HepG2 (cell line): Measurements from ENCODE around the gene KIF22. TPM values are rescaled to one million over a fixed set of nuclear protein-coding genes. Genes with fewer than 3 reads are reported as not detected.

Experiments used
- ELF4 ChIP-seq: sonication (generic); formaldehyde crosslinking; IDR thresholded peaks from 2 replicates; pipeline ENCODE4 v1.5.0; 2020; ENCODE audit warnings: missing genetic modification reagents, mild to moderate bottlenecking, moderate library complexity, borderline replicate concordance
- FOXO1 ChIP-seq: sonication (generic); formaldehyde crosslinking; IDR thresholded peaks from 2 replicates; pipeline ENCODE4 v1.4.0; 2020; ENCODE audit warnings: missing genetic modification reagents
- GABPA ChIP-seq, 2 experiments: IDR thresholded peaks; 2 replicates each; pipeline ENCODE4 v1.6.1; 2011 to 2016; ENCODE audit warnings: low read depth in 2 of 2, low read length in 1 of 2, missing biosample characterization in 1 of 2, missing genetic modification characterization in 1 of 2
- HMG20A ChIP-seq: IDR thresholded peaks from 2 replicates; pipeline ENCODE4 v1.6.1; 2016; ENCODE audit warnings: borderline replicate concordance
- HNRNPLL ChIP-seq: fragments of 200-400 bp; formaldehyde crosslinking; IDR thresholded peaks from 2 replicates; pipeline ENCODE4 v1.6.1; 2017; ENCODE audit warnings: mild to moderate bottlenecking, low read depth, low read length; ENCODE audit not compliant: poor library complexity, severe bottlenecking
- NFATC3 ChIP-seq: sonication (generic); formaldehyde crosslinking; IDR thresholded peaks from 2 replicates; pipeline ENCODE4 v1.5.1; 2020; ENCODE audit warnings: mild to moderate bottlenecking, missing genetic modification reagents
- RARA ChIP-seq: IDR thresholded peaks from 2 replicates; pipeline ENCODE4 v1.6.1; 2016; ENCODE audit warnings: missing genetic modification reagents, missing compliant biosample characterization
- SALL2 ChIP-seq: sonication (generic); formaldehyde crosslinking; IDR thresholded peaks from 2 replicates; pipeline ENCODE4 v1.8.1; 2023; ENCODE audit warnings: mild to moderate bottlenecking, missing genetic modification reagents, inconsistent platforms
- TMF1 ChIP-seq: sonication (generic); formaldehyde crosslinking; IDR thresholded peaks from 2 replicates; pipeline ENCODE4 v1.8.1; 2022; ENCODE audit warnings: low read depth, missing genetic modification reagents
- ZNF124 ChIP-seq: sonication (generic); formaldehyde crosslinking; IDR thresholded peaks from 2 replicates; pipeline ENCODE4 v1.4.0; 2020; ENCODE audit warnings: missing genetic modification reagents
- ZNF24 ChIP-seq: fragments of 450-650 bp; IDR thresholded peaks from 2 replicates; pipeline ENCODE4 v1.6.1; 2017; ENCODE audit warnings: antibody characterized with exemption, mild to moderate bottlenecking
- ZNF253 ChIP-seq: sonication (generic); formaldehyde crosslinking; IDR thresholded peaks from 2 replicates; pipeline ENCODE4 v1.8.0; 2022; ENCODE audit warnings: mild to moderate bottlenecking, missing genetic modification reagents, borderline replicate concordance
- ZNF333 ChIP-seq: sonication (generic); formaldehyde crosslinking; IDR thresholded peaks from 2 replicates; pipeline ENCODE4 v1.4.0; 2020; ENCODE audit warnings: mild to moderate bottlenecking, missing genetic modification reagents, borderline replicate concordance
- ZNF619 ChIP-seq: sonication (generic); formaldehyde crosslinking; IDR thresholded peaks from 2 replicates; pipeline ENCODE4 v1.4.0; 2020; ENCODE audit warnings: mild to moderate bottlenecking, missing genetic modification reagents
- ZNF709 ChIP-seq: sonication (generic); formaldehyde crosslinking; IDR thresholded peaks from 2 replicates; pipeline ENCODE4 v1.5.0; 2020; ENCODE audit warnings: mild to moderate bottlenecking, missing genetic modification reagents
- ZNF879 ChIP-seq: sonication (generic); formaldehyde crosslinking; IDR thresholded peaks from 2 replicates; pipeline ENCODE4 v1.8.1; 2023; ENCODE audit warnings: missing genetic modification reagents
- polyA plus RNA-seq, 8 experiments: library from polyadenylated mRNA; depleted of rRNA in 3 of 8; stranded (reverse) in 7 of 8; unstranded in 1 of 8; fragments of >200 nt; fragmentation: Illumina TruSeq in 4 of 8; extraction: Trizol in 4 of 8; gene quantifications; 2 replicates each; pipeline versions ENCODE4 v1.2.1 to v1.2.3, GENCODE V29; 2011 to 2016; ENCODE audit warnings: low read depth in 4 of 8, missing spikeins in 1 of 8, mixed read lengths in 1 of 8; ENCODE audit not compliant: insufficient read depth in 1 of 8
- total RNA-seq, 5 experiments: library from RNA; depleted of rRNA; stranded (reverse); fragments of >200 nt; fragmentation: Illumina TruSeq; extraction: Trizol; gene quantifications; 2 replicates each; pipeline ENCODE4 v1.2.3, GENCODE V29; 2016; ENCODE audit warnings: low read depth in 1 of 5
- TF ChIP-seq, protein P1 (sequence below): sonication (generic); formaldehyde crosslinking; IDR thresholded peaks from 2 replicates; pipeline ENCODE4 v1.5.1; 2020; ENCODE audit warnings: missing genetic modification reagents, mild to moderate bottlenecking, borderline replicate concordance
- TF ChIP-seq, protein P2 (sequence below): sonication (generic); formaldehyde crosslinking; IDR thresholded peaks from 2 replicates; pipeline ENCODE4 v1.5.0; 2020; ENCODE audit warnings: missing genetic modification reagents
- TF ChIP-seq, protein P3 (sequence below): sonication (generic); formaldehyde crosslinking; conservative IDR thresholded peaks from 2 replicates; pipeline ENCODE4 v1.4.0; 2020; ENCODE audit warnings: missing genetic modification reagents
- TF ChIP-seq, protein P4 (sequence below): sonication (generic); formaldehyde crosslinking; IDR thresholded peaks from 2 replicates; pipeline ENCODE4 v1.4.0; 2020; ENCODE audit warnings: missing genetic modification reagents

KIF22 gene
- total and polyA plus RNA-seq, 2 of the 13 experiments (the other 11 are each of a cell fraction or from before 2014, with no cell fraction given), result 95.8 to 118 TPM

DNA sequence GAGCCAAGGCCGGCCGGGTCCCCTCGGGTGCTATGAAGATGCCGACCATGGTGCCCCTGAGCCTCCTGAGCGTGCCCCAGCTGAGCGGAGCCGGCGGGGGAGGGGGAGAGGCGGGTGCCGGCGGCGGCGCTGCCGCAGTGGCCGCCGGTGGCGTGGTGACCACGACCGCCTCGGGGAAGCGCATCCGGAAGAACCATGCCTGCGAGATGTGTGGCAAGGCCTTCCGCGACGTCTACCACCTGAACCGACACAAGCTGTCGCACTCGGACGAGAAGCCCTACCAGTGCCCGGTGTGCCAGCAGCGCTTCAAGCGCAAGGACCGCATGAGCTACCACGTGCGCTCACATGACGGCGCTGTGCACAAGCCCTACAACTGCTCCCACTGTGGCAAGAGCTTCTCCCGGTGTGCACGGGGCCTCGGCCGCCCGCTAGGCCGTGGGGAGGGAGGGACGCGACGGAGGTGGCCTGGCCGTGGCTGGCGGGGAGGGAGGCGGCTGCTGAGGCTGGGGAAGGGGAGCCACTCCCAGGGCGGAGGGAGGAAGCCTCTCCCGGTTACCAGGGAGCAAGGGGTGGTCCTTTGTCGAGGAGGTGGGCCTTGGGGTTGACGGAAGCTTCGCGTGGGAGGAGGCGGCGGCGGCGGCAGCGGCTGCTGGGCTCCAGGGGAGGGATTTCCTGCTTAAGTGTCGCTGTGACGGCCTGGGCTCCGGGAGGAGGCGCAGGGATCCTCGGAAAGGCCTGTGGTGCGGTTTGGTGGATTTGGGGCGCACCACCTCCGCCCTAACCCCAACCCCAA, 17.1 kb downstream of the KIF22 start (continued):
- TF ChIP-seq, protein P1, sequence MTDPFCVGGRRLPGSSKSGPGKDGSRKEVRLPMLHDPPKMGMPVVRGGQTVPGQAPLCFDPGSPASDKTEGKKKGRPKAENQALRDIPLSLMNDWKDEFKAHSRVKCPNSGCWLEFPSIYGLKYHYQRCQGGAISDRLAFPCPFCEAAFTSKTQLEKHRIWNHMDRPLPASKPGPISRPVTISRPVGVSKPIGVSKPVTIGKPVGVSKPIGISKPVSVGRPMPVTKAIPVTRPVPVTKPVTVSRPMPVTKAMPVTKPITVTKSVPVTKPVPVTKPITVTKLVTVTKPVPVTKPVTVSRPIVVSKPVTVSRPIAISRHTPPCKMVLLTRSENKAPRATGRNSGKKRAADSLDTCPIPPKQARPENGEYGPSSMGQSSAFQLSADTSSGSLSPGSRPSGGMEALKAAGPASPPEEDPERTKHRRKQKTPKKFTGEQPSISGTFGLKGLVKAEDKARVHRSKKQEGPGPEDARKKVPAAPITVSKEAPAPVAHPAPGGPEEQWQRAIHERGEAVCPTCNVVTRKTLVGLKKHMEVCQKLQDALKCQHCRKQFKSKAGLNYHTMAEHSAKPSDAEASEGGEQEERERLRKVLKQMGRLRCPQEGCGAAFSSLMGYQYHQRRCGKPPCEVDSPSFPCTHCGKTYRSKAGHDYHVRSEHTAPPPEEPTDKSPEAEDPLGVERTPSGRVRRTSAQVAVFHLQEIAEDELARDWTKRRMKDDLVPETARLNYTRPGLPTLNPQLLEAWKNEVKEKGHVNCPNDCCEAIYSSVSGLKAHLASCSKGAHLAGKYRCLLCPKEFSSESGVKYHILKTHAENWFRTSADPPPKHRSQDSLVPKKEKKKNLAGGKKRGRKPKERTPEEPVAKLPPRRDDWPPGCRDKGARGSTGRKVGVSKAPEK (CRISPR knock-in tag), result peak; percentile 90; the same call in 1 of the 2 replicates
- TF ChIP-seq HNRNPLL, result peak; percentile 99
- TF ChIP-seq ZNF24, result no peak
- peak; percentile 98 for TF ChIP-seq ZNF709
- peak; percentile 67 for TF ChIP-seq FOXO1 (CRISPR knock-in tag)
- peak; percentile 71; the same call in 1 of the 2 replicates for TF ChIP-seq RARA (CRISPR knock-in tag)
- TF ChIP-seq NFATC3, result peak; percentile 95; the same call in 1 of the 2 replicates
- TF ChIP-seq, protein P2, sequence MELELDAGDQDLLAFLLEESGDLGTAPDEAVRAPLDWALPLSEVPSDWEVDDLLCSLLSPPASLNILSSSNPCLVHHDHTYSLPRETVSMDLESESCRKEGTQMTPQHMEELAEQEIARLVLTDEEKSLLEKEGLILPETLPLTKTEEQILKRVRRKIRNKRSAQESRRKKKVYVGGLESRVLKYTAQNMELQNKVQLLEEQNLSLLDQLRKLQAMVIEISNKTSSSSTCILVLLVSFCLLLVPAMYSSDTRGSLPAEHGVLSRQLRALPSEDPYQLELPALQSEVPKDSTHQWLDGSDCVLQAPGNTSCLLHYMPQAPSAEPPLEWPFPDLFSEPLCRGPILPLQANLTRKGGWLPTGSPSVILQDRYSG (CRISPR knock-in tag), result peak; percentile 98
- TF ChIP-seq, protein P3, sequence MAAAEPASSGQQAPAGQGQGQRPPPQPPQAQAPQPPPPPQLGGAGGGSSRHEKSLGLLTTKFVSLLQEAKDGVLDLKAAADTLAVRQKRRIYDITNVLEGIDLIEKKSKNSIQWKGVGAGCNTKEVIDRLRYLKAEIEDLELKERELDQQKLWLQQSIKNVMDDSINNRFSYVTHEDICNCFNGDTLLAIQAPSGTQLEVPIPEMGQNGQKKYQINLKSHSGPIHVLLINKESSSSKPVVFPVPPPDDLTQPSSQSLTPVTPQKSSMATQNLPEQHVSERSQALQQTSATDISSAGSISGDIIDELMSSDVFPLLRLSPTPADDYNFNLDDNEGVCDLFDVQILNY, result peak; percentile 61; the same call in 1 of the 2 replicates
- TF ChIP-seq, protein P4, sequence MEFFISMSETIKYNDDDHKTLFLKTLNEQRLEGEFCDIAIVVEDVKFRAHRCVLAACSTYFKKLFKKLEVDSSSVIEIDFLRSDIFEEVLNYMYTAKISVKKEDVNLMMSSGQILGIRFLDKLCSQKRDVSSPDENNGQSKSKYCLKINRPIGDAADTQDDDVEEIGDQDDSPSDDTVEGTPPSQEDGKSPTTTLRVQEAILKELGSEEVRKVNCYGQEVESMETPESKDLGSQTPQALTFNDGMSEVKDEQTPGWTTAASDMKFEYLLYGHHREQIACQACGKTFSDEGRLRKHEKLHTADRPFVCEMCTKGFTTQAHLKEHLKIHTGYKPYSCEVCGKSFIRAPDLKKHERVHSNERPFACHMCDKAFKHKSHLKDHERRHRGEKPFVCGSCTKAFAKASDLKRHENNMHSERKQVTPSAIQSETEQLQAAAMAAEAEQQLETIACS (CRISPR knock-in tag), result peak; percentile 84
- no peak for TF ChIP-seq GABPA (IDR thresholded peaks at IDR 0.05; ENCODE audit: low read depth, low read length)
- TF ChIP-seq GABPA (CRISPR knock-in tag; IDR thresholded peaks at IDR 0.05; ENCODE audit: low read depth), result peak; percentile 65; the same call in 1 of the 2 replicates
- TF ChIP-seq ZNF253 (CRISPR knock-in tag), result peak; percentile 99
- TF ChIP-seq ZNF333 (CRISPR knock-in tag), result peak; percentile 99; the same call in 1 of the 2 replicates
- peak; percentile 63; the same call in 1 of the 2 replicates for TF ChIP-seq ZNF124 (CRISPR knock-in tag)
- TF ChIP-seq ELF4 (CRISPR knock-in tag), result no peak
- peak; percentile 96 for TF ChIP-seq TMF1 (CRISPR knock-in tag)
- TF ChIP-seq HMG20A (CRISPR knock-in tag), result 0 out of 2 replicates have a peak, but pooled peaks have one; percentile 66
- TF ChIP-seq ZNF619 (CRISPR knock-in tag), result peak; percentile 88
- TF ChIP-seq ZNF879 (CRISPR knock-in tag), result peak; percentile 98
- TF ChIP-seq SALL2 (CRISPR knock-in tag), result peak; percentile 98
